ENCODE results near the gene CMTM8. TPM values are rescaled to one million over a fixed set of nuclear protein-coding genes. Genes with fewer than 3 reads are reported as not detected.

The CMTM8 gene
- total and polyA plus RNA-seq, 3 experiments from 2014 or later, result 3.3 to 4.1 (median 3.3) TPM

GRCh38 chr3:32349184-32349583, 110.7 kb downstream of the CMTM8 start:
- no peak for DNase-seq
- POLR2A ChIA-PET, result no interaction called here
- H3K36me3 Mint-ChIP-seq, result peaks cover 0 to 5% (median 0%) of the 10 kb centered on the region in 3 donors
- H3K27ac ChIP-seq (ENCODE audit: low read depth, low read length), result no peak overlapping the region
- H3K27ac Mint-ChIP-seq, result no peak overlapping the region
- H3K4me1 ChIP-seq (ENCODE audit: insufficient read depth, low read length), result no peaks in the 10 kb centered on the region
- H3K9me3 ChIP-seq (ENCODE audit: low read length), result no peaks in the 10 kb centered on the region
- no peaks in the 10 kb centered on the region for H3K4me1 Mint-ChIP-seq
- no peaks in the 10 kb centered on the region for H3K9me3 Mint-ChIP-seq
- H3K27me3 Mint-ChIP-seq, result no peaks in the 10 kb centered on the region
- H3K4me3 Mint-ChIP-seq, result no peak overlapping the region
- no peaks in the 10 kb centered on the region for H3K36me3 ChIP-seq (ENCODE audit: insufficient read depth, low read length)
- CTCF ChIA-PET, result interaction anchor here (1.3 kb wide), 1 partner anchor 119 kb away, joined by 4 read pairs; no protein-coding TSS in a partner anchor
- H3K27me3 ChIP-seq (ENCODE audit: insufficient read depth, low read length, poor library complexity, severe bottlenecking), result no peaks in the 10 kb centered on the region
- H3K4me3 ChIP-seq (ENCODE audit: low read length), result no peak overlapping the region

GRCh38 chr3:32352563-32352962, 114.1 kb downstream of the CMTM8 start:
- Mint-ChIP-seq H3K4me3 (no peak overlapping the region), H3K27ac (no peak overlapping the region), H3K9me3 (no peaks in the 10 kb centered on the region), H3K27me3 (no peaks in the 10 kb centered on the region), H3K36me3 (peaks cover 0 to 7% (median 0%) of the 10 kb centered on the region in 3 donors), H3K4me1 (no peaks in the 10 kb centered on the region)
- H3K4me3 ChIP-seq (ENCODE audit: low read length), result no peak overlapping the region
- H3K27me3 ChIP-seq (ENCODE audit: insufficient read depth, low read length, poor library complexity, severe bottlenecking), result no peaks in the 10 kb centered on the region
- DNase-seq, result no peak
- no peaks in the 10 kb centered on the region for H3K36me3 ChIP-seq (ENCODE audit: insufficient read depth, low read length)
- ChIA-PET POLR2A (no interaction called here), CTCF (no interaction called here)
- H3K27ac ChIP-seq (ENCODE audit: low read depth, low read length), result no peak overlapping the region
- no peaks in the 10 kb centered on the region for H3K4me1 ChIP-seq (ENCODE audit: insufficient read depth, low read length)
- no peaks in the 10 kb centered on the region for H3K9me3 ChIP-seq (ENCODE audit: low read length)

- POLR2A ChIA-PET, result no interaction called here
- CTCF ChIA-PET, result no interaction called here
- no peaks in the 10 kb centered on the region for H3K4me1 Mint-ChIP-seq
These were observed 114.9 kb downstream of the CMTM8 start for GRCh38 chr3:32353351-32353750.

GRCh38 chr3:32354362-32354778, 115.9 kb downstream of the CMTM8 start:
- no peak overlapping the region for H3K4me3 ChIP-seq (ENCODE audit: low read length)
- no peak overlapping the region for H3K27ac ChIP-seq (ENCODE audit: low read depth, low read length)
- Mint-ChIP-seq H3K4me1 (no peaks in the 10 kb centered on the region), H3K9me3 (no peaks in the 10 kb centered on the region), H3K27me3 (no peaks in the 10 kb centered on the region), H3K36me3 (peaks cover 0 to 8% (median 1%) of the 10 kb centered on the region in 3 donors), H3K27ac (no peak overlapping the region), H3K4me3 (no peak overlapping the region)
- no peak for DNase-seq
- no peaks in the 10 kb centered on the region for H3K27me3 ChIP-seq (ENCODE audit: insufficient read depth, low read length, poor library complexity, severe bottlenecking)
- no peaks in the 10 kb centered on the region for H3K9me3 ChIP-seq (ENCODE audit: low read length)
- no peaks in the 10 kb centered on the region for H3K4me1 ChIP-seq (ENCODE audit: insufficient read depth, low read length)
- POLR2A ChIA-PET, result no interaction called here
- CTCF ChIA-PET, result interaction anchor here (1.5 kb wide), 1 partner anchor 66 kb away, joined by 3 read pairs; no protein-coding TSS in a partner anchor
- H3K36me3 ChIP-seq (ENCODE audit: insufficient read depth, low read length), result no peaks in the 10 kb centered on the region

More at GRCh38 chr3:32353351-32353750, 114.9 kb downstream of the CMTM8 start:
- DNase-seq, result no peak
- no peaks in the 10 kb centered on the region for H3K9me3 ChIP-seq (ENCODE audit: low read length)
- no peak overlapping the region for H3K27ac ChIP-seq (ENCODE audit: low read depth, low read length)
- Mint-ChIP-seq H3K27ac (peak overlapping the region in 1 of 8 donors; percentile 29), H3K9me3 (no peaks in the 10 kb centered on the region), H3K27me3 (no peaks in the 10 kb centered on the region), H3K36me3 (peaks cover 0 to 4% (median 0%) of the 10 kb centered on the region in 3 donors), H3K4me3 (no peak overlapping the region)
- H3K4me3 ChIP-seq (ENCODE audit: low read length), result no peak overlapping the region
- no peaks in the 10 kb centered on the region for H3K27me3 ChIP-seq (ENCODE audit: insufficient read depth, low read length, poor library complexity, severe bottlenecking)
- H3K4me1 ChIP-seq (ENCODE audit: insufficient read depth, low read length), result no peaks in the 10 kb centered on the region
- H3K36me3 ChIP-seq (ENCODE audit: insufficient read depth, low read length), result no peaks in the 10 kb centered on the region

- POLR2A ChIA-PET, result no interaction called here
- Histone ChIP-seq H3K27ac (ENCODE audit: low read depth, low read length) (no peak overlapping the region), H3K36me3 (ENCODE audit: insufficient read depth, low read length) (no peaks in the 10 kb centered on the region), H3K9me3 (ENCODE audit: low read length) (no peaks in the 10 kb centered on the region), H3K27me3 (ENCODE audit: insufficient read depth, low read length, poor library complexity, severe bottlenecking) (no peaks in the 10 kb centered on the region), H3K4me3 (ENCODE audit: low read length) (no peak overlapping the region), H3K4me1 (ENCODE audit: insufficient read depth, low read length) (no peaks in the 10 kb centered on the region)
- CTCF ChIA-PET, result no interaction called here
- peak overlapping the region in 1 of 7 donors; percentile 33 for H3K4me3 Mint-ChIP-seq
- H3K27ac Mint-ChIP-seq, result no peak overlapping the region
- no peaks in the 10 kb centered on the region for H3K9me3 Mint-ChIP-seq
- DNase-seq, result no peak
- no peaks in the 10 kb centered on the region for H3K4me1 Mint-ChIP-seq
- no peaks in the 10 kb centered on the region for H3K27me3 Mint-ChIP-seq
- peaks cover 0 to 8% (median 1%) of the 10 kb centered on the region in 3 donors for H3K36me3 Mint-ChIP-seq
These were observed 117.3 kb downstream of the CMTM8 start for GRCh38 chr3:32355751-32356291.

- no peaks in the 10 kb centered on the region for H3K9me3 Mint-ChIP-seq
- H3K27me3 Mint-ChIP-seq, result peaks cover 0 to 3% of the 10 kb centered on the region in 2 donors
- Histone ChIP-seq H3K27ac (ENCODE audit: low read depth, low read length) (no peak overlapping the region), H3K9me3 (ENCODE audit: low read length) (no peaks in the 10 kb centered on the region), H3K36me3 (ENCODE audit: insufficient read depth, low read length) (no peaks in the 10 kb centered on the region), H3K4me3 (ENCODE audit: low read length) (no peak overlapping the region), H3K4me1 (ENCODE audit: insufficient read depth, low read length) (no peaks in the 10 kb centered on the region), H3K27me3 (ENCODE audit: insufficient read depth, low read length, poor library complexity, severe bottlenecking) (no peaks in the 10 kb centered on the region)
- no peak for DNase-seq
- H3K36me3 Mint-ChIP-seq, result peaks cover 0 to 5% (median 1%) of the 10 kb centered on the region in 3 donors
- POLR2A ChIA-PET, result no interaction called here
- H3K4me3 Mint-ChIP-seq, result no peak overlapping the region
- peak overlapping the region in 1 of 8 donors; percentile 15 for H3K27ac Mint-ChIP-seq
- CTCF ChIA-PET, result interaction anchor here (1.6 kb wide), 1 partner anchor 12 kb away, joined by 3 read pairs; no protein-coding TSS in a partner anchor
- no peaks in the 10 kb centered on the region for H3K4me1 Mint-ChIP-seq
These were observed 121.4 kb downstream of the CMTM8 start for GRCh38 chr3:32359766-32360492.

GRCh38 chr3:32360493-32360827, 122.0 kb downstream of the CMTM8 start:
- no peaks in the 10 kb centered on the region for H3K4me1 ChIP-seq (ENCODE audit: insufficient read depth, low read length)
- H3K27ac ChIP-seq (ENCODE audit: low read depth, low read length), result no peak overlapping the region
- ChIA-PET CTCF (interaction anchor here (1.5 to 1.6 kb wide), 2 partner anchors 11 to 107 kb away, joined by 3 to 4 read pairs; no protein-coding TSS in a partner anchor), POLR2A (no interaction called here)
- no peaks in the 10 kb centered on the region for H3K4me1 Mint-ChIP-seq
- DNase-seq, result no peak
- peaks cover 0 to 5% (median 1%) of the 10 kb centered on the region in 3 donors for H3K36me3 Mint-ChIP-seq
- no peaks in the 10 kb centered on the region for H3K9me3 ChIP-seq (ENCODE audit: low read length)
- H3K36me3 ChIP-seq (ENCODE audit: insufficient read depth, low read length), result no peaks in the 10 kb centered on the region
- no peak overlapping the region for H3K27ac Mint-ChIP-seq
- H3K4me3 Mint-ChIP-seq, result no peak overlapping the region
- H3K27me3 Mint-ChIP-seq, result peaks cover 0 to 3% of the 10 kb centered on the region in 2 donors
- no peaks in the 10 kb centered on the region for H3K27me3 ChIP-seq (ENCODE audit: insufficient read depth, low read length, poor library complexity, severe bottlenecking)
- H3K4me3 ChIP-seq (ENCODE audit: low read length), result no peak overlapping the region
- no peaks in the 10 kb centered on the region for H3K9me3 Mint-ChIP-seq

- H3K4me3 Mint-ChIP-seq, result no peak overlapping the region
- peaks cover 5 to 10% (median 6%) of the 10 kb centered on the region in 3 donors for H3K4me1 Mint-ChIP-seq
- H3K9me3 Mint-ChIP-seq, result no peaks in the 10 kb centered on the region
- H3K27me3 Mint-ChIP-seq, result peaks cover 0 to 4% of the 10 kb centered on the region in 2 donors
- POLR2A ChIA-PET, result no interaction called here
- CTCF ChIA-PET, result interaction anchor here (1.0 to 12.7 kb wide), 3 partner anchors 9 to 102 kb away, joined by 4 to 199 read pairs (median 160); partner anchors contain the start of gene CMTM7
- H3K9me3 ChIP-seq (ENCODE audit: low read length), result no peaks in the 10 kb centered on the region
- no peak overlapping the region for H3K27ac ChIP-seq (ENCODE audit: low read depth, low read length)
- peaks cover 0 to 1% (median 0%) of the 10 kb centered on the region in 3 donors for H3K36me3 Mint-ChIP-seq
- H3K36me3 ChIP-seq (ENCODE audit: insufficient read depth, low read length), result no peaks in the 10 kb centered on the region
- DNase-seq, result no peak
- peaks cover 12% of the 10 kb centered on the region for H3K4me1 ChIP-seq (ENCODE audit: insufficient read depth, low read length)
- H3K27me3 ChIP-seq (ENCODE audit: insufficient read depth, low read length, poor library complexity, severe bottlenecking), result no peaks in the 10 kb centered on the region
- no peak overlapping the region for H3K27ac Mint-ChIP-seq
- H3K4me3 ChIP-seq (ENCODE audit: low read length), result no peak overlapping the region
These were observed 128.3 kb downstream of the CMTM8 start for GRCh38 chr3:32366638-32367397.
